T-cell (primary cell): Measurements from ENCODE around the gene SHC3. TPM values are rescaled to one million over a fixed set of nuclear protein-coding genes. Genes with fewer than 3 reads are reported as not detected.

Experiments
- ATAC-seq, 4 experiments: fragments of 200-7000 bp in 3 of 4; fragments of 150-1000 bp in 1 of 4; cut with Tn5 transposase; replicated peaks in 1 of 4; 1 replicate in 3 of 4; 2 replicates in 1 of 4; pipeline ENCODE4 v1.10.0; 2021; ENCODE audit warnings: moderate library complexity in 3 of 4, mild to moderate bottlenecking in 2 of 4, moderate number of reproducible peaks in 1 of 4
- CTCF ChIA-PET, 2 donors: fragments of 300-600 bp; sonication (Branson Sonifier 250); formaldehyde crosslinking; loops; one replicate each; lab custom pipeline; 2022; ENCODE audit warnings: antibody characterized with exemption in 2 of 2; lab: Charles Lee
- POLR2A ChIA-PET, 2 donors: fragments of 300-600 bp; sonication (Branson Sonifier 250); formaldehyde crosslinking; loops; one replicate each; lab custom pipeline; 2022; ENCODE audit warnings: antibody characterized with exemption in 2 of 2; lab: Charles Lee
- DNase-seq, 35 experiments: peaks; one replicate each; pipeline versions ENCODE4 v3.0.0 to v3.0.0-alpha.2; 2013 to 2023
- H3K27ac ChIP-seq: one replicate; pipeline ENCODE4 v1.5.1; 2013; ENCODE audit warnings: low read length
- H3K27me3 ChIP-seq, 2 experiments: replicated peaks in 1 of 2; 1 replicate in 1 of 2; 2 replicates in 1 of 2; pipeline versions ENCODE4 v1.6.1 to v1.7.0; 2013; ENCODE audit warnings: low read length in 1 of 2, mixed read lengths in 1 of 2; ENCODE audit not compliant: control insufficient read depth in 2 of 2, insufficient read depth in 2 of 2; ENCODE audit errors: extremely low read depth in 1 of 2
- H3K36me3 ChIP-seq, 2 donors: 1 replicate in 1 of 2; 2 replicates in 1 of 2; pipeline versions ENCODE4 v1.6.1 to v1.7.0; 2013; ENCODE audit warnings: low read length in 1 of 2; ENCODE audit not compliant: control insufficient read depth in 2 of 2, insufficient read depth in 1 of 2; ENCODE audit errors: extremely low read depth in 1 of 2
- H3K4me1 ChIP-seq, 2 experiments: 1 replicate in 1 of 2; 2 replicates in 1 of 2; pipeline versions ENCODE4 v1.6.1 to v1.7.0; 2013; ENCODE audit warnings: low read length in 2 of 2, mixed read lengths in 1 of 2; ENCODE audit not compliant: insufficient read depth in 2 of 2, control insufficient read depth in 1 of 2; ENCODE audit errors: extremely low read depth in 1 of 2
- H3K4me3 ChIP-seq, 2 donors: 1 replicate in 1 of 2; 2 replicates in 1 of 2; pipeline versions ENCODE4 v1.5.1 to v1.7.0; 2013; ENCODE audit warnings: mild to moderate bottlenecking in 2 of 2, low read length in 1 of 2, moderate library complexity in 1 of 2; ENCODE audit not compliant: control insufficient read depth in 1 of 2; ENCODE audit errors: extremely low read depth in 1 of 2
- H3K9me3 ChIP-seq: 2 replicates; pipeline ENCODE4 v1.7.0; 2013
- H3K27ac Mint-ChIP-seq, 2 donors: one replicate each; pipeline ENCODE4 v1.8.0; 2020 to 2021; ENCODE audit warnings: mild to moderate bottlenecking in 2 of 2, mixed read lengths in 2 of 2
- H3K27me3 Mint-ChIP-seq, 2 donors: one replicate each; pipeline ENCODE4 v1.8.0; 2021 to 2022; ENCODE audit warnings: mixed read lengths in 2 of 2
- H3K36me3 Mint-ChIP-seq: one replicate; pipeline ENCODE4 v1.8.0; 2021; ENCODE audit warnings: mixed read lengths
- H3K4me1 Mint-ChIP-seq, 3 donors: one replicate each; pipeline ENCODE4 v1.8.0; 2020 to 2022; ENCODE audit warnings: mixed read lengths in 3 of 3, mild to moderate bottlenecking in 1 of 3
- H3K4me3 Mint-ChIP-seq, 3 donors: one replicate each; pipeline ENCODE4 v1.8.0; 2020 to 2022; ENCODE audit warnings: mild to moderate bottlenecking in 3 of 3, mixed read lengths in 3 of 3, moderate library complexity in 3 of 3
- H3K9me3 Mint-ChIP-seq, 3 donors: one replicate each; pipeline ENCODE4 v1.8.0; 2020 to 2022; ENCODE audit warnings: mixed read lengths in 3 of 3
- whole genome bisulfite sequencing: methylation state at CpG from one replicate; pipeline ENCODE4 v1.1.5; 2013; ENCODE audit warnings: missing lambda C conversion rate; ENCODE audit not compliant: insufficient coverage; 5-methylcytosine and 5-hydroxymethylcytosine counted together
- total RNA-seq, 35 experiments: library from RNA in 6 of 35; stranded (reverse) in 6 of 35; fragments of 120-200 nt in 1 of 35; gene quantifications; one replicate each; pipeline versions ENCODE4 v1.2.1 to v1.2.4 and lab custom pipeline; 2013 to 2026

SHC3 gene
- total RNA-seq, 5 donors from 2014 or later (not counting 1 experiment from before 2014, with no cell fraction given) = 0.16 to 0.19 (median 0.18) TPM; not detected in 2

DNA sequence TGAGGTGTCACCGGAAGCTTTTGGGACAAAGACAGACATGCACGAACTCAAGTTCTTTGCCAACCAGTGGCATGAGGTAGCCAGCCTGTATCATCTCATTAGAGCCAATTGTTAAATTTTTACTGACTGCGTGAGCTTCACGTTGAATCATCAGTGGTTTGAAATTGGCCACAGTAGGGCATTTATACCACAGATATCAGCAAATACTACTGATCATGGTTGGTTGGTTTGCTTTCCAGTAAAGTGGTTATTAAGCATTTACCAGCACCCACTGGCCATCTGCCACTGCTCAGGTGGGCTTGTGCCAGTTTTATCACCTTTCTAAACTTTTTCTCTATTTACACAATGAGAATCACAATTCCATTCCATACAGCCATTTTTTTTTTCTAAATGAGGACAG lies 28.4 kb upstream of the SHC3 start:
- no peaks in the 10 kb centered on the region for H3K4me1 ChIP-seq
- peaks cover 1 to 3% of the 10 kb centered on the region in 2 donors for H3K27me3 Mint-ChIP-seq
- ChIA-PET CTCF (no interaction called here), POLR2A (no interaction called here)
- no peaks in the 10 kb centered on the region for H3K9me3 ChIP-seq
- H3K9me3 Mint-ChIP-seq = peaks cover 0 to 8% (median 0%) of the 10 kb centered on the region in 3 donors
- ATAC-seq (no peak), DNase-seq (no peak)
- H3K4me1 Mint-ChIP-seq = no peaks in the 10 kb centered on the region
- H3K27ac Mint-ChIP-seq = no peak overlapping the region
- no peaks in the 10 kb centered on the region for H3K36me3 Mint-ChIP-seq
- no peaks in the 10 kb centered on the region for H3K36me3 ChIP-seq
- 85% methylated on average over 2 of the region's 4 CpGs for WGBS
- no peak overlapping the region for H3K27ac ChIP-seq
- H3K4me3 Mint-ChIP-seq = no peak overlapping the region
- no peak overlapping the region for H3K4me3 ChIP-seq
- H3K27me3 ChIP-seq = peaks cover 0 to 3% of the 10 kb centered on the region in 2 experiments

DNA sequence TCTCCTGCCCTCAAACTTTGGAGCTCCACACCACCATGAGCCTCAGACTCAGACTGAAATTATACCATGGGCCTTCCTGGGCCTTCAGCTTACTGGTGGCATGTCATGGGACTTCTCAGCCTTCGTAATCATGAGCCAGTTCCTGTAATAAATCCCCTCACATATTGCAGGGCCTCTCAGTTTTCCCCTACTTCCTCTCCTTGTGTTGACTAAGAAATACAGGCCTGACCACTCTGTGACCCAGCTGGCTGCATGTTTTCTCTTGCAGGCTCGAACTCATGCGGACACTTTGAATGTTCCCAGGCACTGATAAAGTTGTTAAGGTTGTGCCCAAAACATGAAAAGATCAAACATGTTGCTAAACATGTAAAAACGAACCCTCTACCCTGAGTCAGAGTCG lies 26.2 kb upstream of the SHC3 start:
- Histone ChIP-seq H3K27ac (no peak overlapping the region), H3K4me1 (no peaks in the 10 kb centered on the region), H3K36me3 (no peaks in the 10 kb centered on the region), H3K9me3 (no peaks in the 10 kb centered on the region), H3K27me3 (peaks cover 0 to 3% of the 10 kb centered on the region in 2 experiments), H3K4me3 (no peak overlapping the region)
- H3K4me3 Mint-ChIP-seq = no peak overlapping the region
- no peaks in the 10 kb centered on the region for H3K4me1 Mint-ChIP-seq
- no peak overlapping the region for H3K27ac Mint-ChIP-seq
- ChIA-PET CTCF (no interaction called here), POLR2A (no interaction called here)
- ATAC-seq = no peak
- no peak for DNase-seq
- H3K27me3 Mint-ChIP-seq = peaks cover 0 to 3% of the 10 kb centered on the region in 2 donors
- H3K36me3 Mint-ChIP-seq = no peaks in the 10 kb centered on the region
- H3K9me3 Mint-ChIP-seq = peaks cover 0 to 8% (median 0%) of the 10 kb centered on the region in 3 donors
- WGBS = 65% methylated on average over 2 of the region's 5 CpGs

DNA sequence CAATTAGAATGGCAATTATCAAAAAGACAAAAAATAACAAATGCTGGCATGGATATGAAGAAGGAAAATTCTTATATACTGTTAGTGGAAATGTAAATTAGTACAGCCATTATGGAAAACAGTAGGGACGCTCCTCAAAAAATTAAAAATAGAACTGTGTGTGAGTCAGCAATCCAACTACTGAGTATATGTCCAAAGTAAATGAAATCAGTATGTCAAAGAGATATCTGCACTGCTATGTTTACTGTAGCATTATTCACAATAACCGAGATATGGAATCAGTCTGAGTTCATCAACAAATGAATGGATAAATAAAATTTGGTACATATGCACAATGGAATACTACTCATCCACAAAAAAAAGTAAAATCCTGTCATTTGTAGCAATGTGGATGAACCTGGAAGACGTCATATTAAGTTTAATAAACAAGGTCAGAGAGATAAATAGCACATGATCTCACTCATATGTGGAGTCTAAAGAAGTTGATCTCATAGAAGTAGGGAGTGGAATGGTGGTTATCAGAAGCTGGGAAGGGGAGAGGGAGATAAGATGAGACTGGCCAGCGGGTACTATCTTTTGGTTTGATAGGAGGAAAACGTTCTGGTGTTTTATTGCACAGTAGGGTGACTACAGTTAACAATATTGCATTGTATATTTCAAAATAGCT lies 16.6 kb upstream of the SHC3 start:
- H3K27me3 ChIP-seq = peaks cover 0 to 11% of the 10 kb centered on the region in 2 experiments
- H3K27me3 Mint-ChIP-seq = peaks cover 21 to 27% of the 10 kb centered on the region in 2 donors
- ATAC-seq = no peak
- no peaks in the 10 kb centered on the region for H3K4me1 ChIP-seq
- no peak for DNase-seq
- H3K9me3 ChIP-seq = peaks cover 2% of the 10 kb centered on the region
- no peak overlapping the region for H3K27ac ChIP-seq
- no peaks in the 10 kb centered on the region for H3K4me1 Mint-ChIP-seq
- ChIA-PET CTCF (no interaction called here), POLR2A (no interaction called here)
- peaks cover 13 to 28% (median 16%) of the 10 kb centered on the region in 3 donors for H3K9me3 Mint-ChIP-seq
- H3K27ac Mint-ChIP-seq = no peak overlapping the region
- no peak overlapping the region for H3K4me3 Mint-ChIP-seq
- no peak overlapping the region for H3K4me3 ChIP-seq
- no peaks in the 10 kb centered on the region for H3K36me3 ChIP-seq
- WGBS = 100% methylated on average over 1 of the region's 5 CpGs
- H3K36me3 Mint-ChIP-seq = no peaks in the 10 kb centered on the region

DNA sequence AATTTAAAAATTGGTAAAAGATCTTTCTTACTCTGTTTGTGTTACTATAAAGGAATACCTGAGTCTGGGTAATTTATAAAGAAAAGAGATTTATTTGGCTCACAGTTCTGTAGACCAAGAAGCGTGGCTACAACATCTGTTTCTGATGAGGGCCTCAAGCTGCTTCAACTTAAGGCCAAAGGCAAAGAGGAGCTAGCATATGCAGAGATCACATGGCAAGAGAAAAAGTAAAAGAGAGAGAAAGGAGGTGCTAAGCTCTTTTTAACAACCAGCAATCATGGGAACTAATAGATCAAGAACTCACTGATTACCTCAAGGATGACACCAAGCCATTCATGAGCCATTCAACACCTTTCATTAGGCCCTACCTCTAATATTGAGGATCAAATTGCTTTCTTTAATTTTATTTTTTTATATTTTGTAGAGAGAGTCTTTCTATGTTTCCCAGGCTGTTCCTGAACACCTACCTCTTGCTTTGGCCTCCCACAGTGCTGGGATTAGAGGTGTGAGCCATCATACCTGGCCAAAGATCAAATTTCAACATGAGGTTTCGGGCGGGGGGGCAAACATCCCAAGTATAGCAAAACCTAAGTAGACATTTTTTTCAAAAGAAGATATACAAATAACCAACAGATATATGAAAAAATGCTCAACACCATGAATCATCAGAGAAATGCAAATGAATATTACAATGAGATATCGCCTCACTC lies 16.0 kb upstream of the SHC3 start:
- Histone ChIP-seq H3K27ac (no peak overlapping the region), H3K4me1 (no peaks in the 10 kb centered on the region), H3K27me3 (peaks cover 0 to 11% of the 10 kb centered on the region in 2 experiments), H3K4me3 (no peak overlapping the region), H3K36me3 (no peaks in the 10 kb centered on the region), H3K9me3 (peaks cover 2% of the 10 kb centered on the region)
- CTCF ChIA-PET = no interaction called here
- POLR2A ChIA-PET = no interaction called here
- no peak overlapping the region for H3K27ac Mint-ChIP-seq
- no peak overlapping the region for H3K4me3 Mint-ChIP-seq
- H3K4me1 Mint-ChIP-seq = no peaks in the 10 kb centered on the region
- DNase-seq (no peak), ATAC-seq (no peak)
- no CpG with 5 or more reads among the region's 4 CpGs for WGBS
- no peaks in the 10 kb centered on the region for H3K36me3 Mint-ChIP-seq
- peaks cover 13 to 28% (median 16%) of the 10 kb centered on the region in 3 donors for H3K9me3 Mint-ChIP-seq
- H3K27me3 Mint-ChIP-seq = peaks cover 21 to 27% of the 10 kb centered on the region in 2 donors

DNA sequence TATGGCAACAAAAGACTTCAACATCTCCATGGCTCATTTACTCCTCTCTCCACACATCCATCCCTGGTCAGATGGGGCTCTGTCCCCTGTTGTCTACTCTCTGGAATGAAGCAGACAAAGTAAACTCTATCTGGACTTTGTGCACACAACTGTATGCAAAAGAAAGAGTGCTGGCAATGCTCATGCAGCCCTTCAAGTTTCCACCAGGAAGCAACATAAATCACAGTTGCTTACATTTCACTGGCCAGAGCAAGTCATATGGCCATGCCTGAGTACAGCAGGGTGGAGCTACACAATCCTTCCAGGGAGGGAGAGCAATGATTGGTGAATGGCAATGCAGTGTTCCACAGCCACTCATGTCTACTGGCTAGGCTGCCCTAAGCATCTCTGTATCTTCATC lies 12.4 kb upstream of the SHC3 start:
- POLR2A ChIA-PET = no interaction called here
- DNase-seq (no peak), ATAC-seq (no peak)
- H3K36me3 Mint-ChIP-seq = no peaks in the 10 kb centered on the region
- H3K4me1 Mint-ChIP-seq = no peaks in the 10 kb centered on the region
- no peaks in the 10 kb centered on the region for H3K4me1 ChIP-seq
- H3K9me3 Mint-ChIP-seq = peaks cover 5 to 18% (median 7%) of the 10 kb centered on the region in 3 donors
- peaks cover 26 to 30% of the 10 kb centered on the region in 2 donors for H3K27me3 Mint-ChIP-seq
- no peaks in the 10 kb centered on the region for H3K9me3 ChIP-seq
- H3K27me3 ChIP-seq = peaks cover 5 to 11% of the 10 kb centered on the region in 2 experiments
- CTCF ChIA-PET = no interaction called here
- no peak overlapping the region for H3K27ac Mint-ChIP-seq
- H3K4me3 Mint-ChIP-seq = no peak overlapping the region
- no peak overlapping the region for H3K4me3 ChIP-seq
- H3K27ac ChIP-seq = no peak overlapping the region
- H3K36me3 ChIP-seq = no peaks in the 10 kb centered on the region

DNA sequence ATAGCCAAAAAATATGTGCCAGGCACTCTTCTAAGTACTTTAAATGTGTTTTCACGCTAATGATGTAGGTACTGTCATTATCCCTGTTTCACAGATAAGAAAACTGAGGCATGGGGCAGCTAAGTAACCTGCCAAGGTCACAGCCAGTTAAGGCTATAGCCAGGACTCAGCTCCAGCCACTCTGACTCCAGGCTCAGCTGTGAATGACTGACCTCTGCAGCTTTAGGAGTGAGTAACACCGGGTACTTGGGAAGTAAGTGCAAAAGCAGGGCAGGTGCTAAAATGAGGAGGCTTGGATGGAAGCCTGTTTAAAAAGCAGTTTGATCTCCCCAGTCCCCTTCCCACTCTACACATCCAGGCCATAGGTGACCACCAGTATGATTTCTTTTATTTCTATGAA lies 10.6 kb upstream of the SHC3 start:
- H3K36me3 Mint-ChIP-seq = no peaks in the 10 kb centered on the region
- Histone ChIP-seq H3K4me1 (no peaks in the 10 kb centered on the region), H3K27me3 (peaks cover 11 to 14% of the 10 kb centered on the region in 2 experiments), H3K36me3 (no peaks in the 10 kb centered on the region), H3K9me3 (no peaks in the 10 kb centered on the region), H3K4me3 (no peak overlapping the region), H3K27ac (no peak overlapping the region)
- ATAC-seq = no peak
- H3K9me3 Mint-ChIP-seq = peaks cover 3 to 18% (median 5%) of the 10 kb centered on the region in 3 donors
- H3K27me3 Mint-ChIP-seq = peaks cover 34 to 35% of the 10 kb centered on the region in 2 donors
- H3K4me3 Mint-ChIP-seq = no peak overlapping the region
- H3K4me1 Mint-ChIP-seq = no peaks in the 10 kb centered on the region
- WGBS = 83% methylated on average over 1 of the region's 2 CpGs
- no peak for DNase-seq
- no peak overlapping the region for H3K27ac Mint-ChIP-seq
- ChIA-PET CTCF (no interaction called here), POLR2A (interaction anchor here in 1 of 2 donors (0.5 kb wide), 1 partner anchor 64 kb away, joined by 3 read pairs; no protein-coding TSS in a partner anchor)
